GM21515 (cell line): ENCODE data around the gene GPR32.
"Not testable (repeated sequence)": the region's sequence is repeated elsewhere in the genome, so short reads cannot be mapped to it uniquely, and the experiment has no call there.

Experiments
- ATAC-seq: cut with Tn5 transposase; IDR thresholded peaks from one replicate; pipeline ENCODE4 v1.9.1; 2021; ENCODE audit not compliant: unreplicated experiment

Gene GPR32

GRCh38 chr19:50745221-50745620 lies 25.0 kb upstream of the GPR32 start:
- no peak for ATAC-seq

GRCh38 chr19:50747141-50747540 lies 23.1 kb upstream of the GPR32 start:
- ATAC-seq, result not testable (repeated sequence)

GRCh38 chr19:50749490-50749889 lies 20.8 kb upstream of the GPR32 start:
- no peak for ATAC-seq

- no peak for ATAC-seq
Observed at GRCh38 chr19:50750010-50750409, 20.3 kb upstream of the GPR32 start.

- ATAC-seq, result no peak
Observed at GRCh38 chr19:50753879-50754278, 16.4 kb upstream of the GPR32 start.

- ATAC-seq, result not testable (repeated sequence)
Observed at GRCh38 chr19:50756244-50756643, 14.0 kb upstream of the GPR32 start.

- ATAC-seq, result not testable (repeated sequence)
Observed at GRCh38 chr19:50757624-50758023, 12.6 kb upstream of the GPR32 start.

GRCh38 chr19:50759076-50759475 lies 11.2 kb upstream of the GPR32 start:
- ATAC-seq, result not testable (repeated sequence)

- ATAC-seq, result no peak
Observed at GRCh38 chr19:50759886-50760285, 10.4 kb upstream of the GPR32 start.

GRCh38 chr19:50761501-50761900 lies 8.8 kb upstream of the GPR32 start:
- not testable (repeated sequence) for ATAC-seq

GRCh38 chr19:50763521-50763920 lies 6.7 kb upstream of the GPR32 start:
- not testable (repeated sequence) for ATAC-seq

- ATAC-seq, result no peak
Observed at GRCh38 chr19:50764409-50764808, 5.9 kb upstream of the GPR32 start.

- not testable (repeated sequence) for ATAC-seq
Observed at GRCh38 chr19:50766746-50767145, 3.5 kb upstream of the GPR32 start.

GRCh38 chr19:50767263-50767662 lies 3.0 kb upstream of the GPR32 start:
- not testable (repeated sequence) for ATAC-seq

- no peak for ATAC-seq
Observed at GRCh38 chr19:50768277-50768676, 2.0 kb upstream of the GPR32 start.

- ATAC-seq, result no peak
Observed at GRCh38 chr19:50770888-50771287, 624 bp downstream of the GPR32 start.

GRCh38 chr19:50772476-50772875 lies 2.2 kb downstream of the GPR32 start:
- ATAC-seq, result no peak

- ATAC-seq, result not testable (repeated sequence)
Observed at GRCh38 chr19:50772912-50773311, 2.6 kb downstream of the GPR32 start.

GRCh38 chr19:50773454-50773853 lies 3.2 kb downstream of the GPR32 start:
- not testable (repeated sequence) for ATAC-seq

- no peak for ATAC-seq
Observed at GRCh38 chr19:50776131-50776530, 5.9 kb downstream of the GPR32 start.

GRCh38 chr19:50777261-50777660 lies 7.0 kb downstream of the GPR32 start:
- ATAC-seq, result no peak

GRCh38 chr19:50777830-50778303 lies 7.6 kb downstream of the GPR32 start:
- ATAC-seq, result no peak

GRCh38 chr19:50778906-50779430 lies 8.7 kb downstream of the GPR32 start:
- ATAC-seq, result no peak
